ENCODE data around the gene MOCS1.

GRCh38 chr6:39983193-39983592, 48.9 kb upstream of the MOCS1 start:
- TF ChIP-seq CTCF (IDR thresholded peaks at IDR 0.05; ENCODE audit: low read depth, low read length), result no peak
- no peak for TF ChIP-seq POLR2A (IDR thresholded peaks at IDR 0.05; ENCODE audit: extremely low read depth, insufficient read length)

Measured in NB4 (cell line).